GM23338 (cell line): ENCODE results near the gene THNSL1.
A peak's percentile ranks its signal among the peaks of the same experiment; 100 is the strongest.

Source experiments
- CREB1 ChIP-seq: fragments of 250-450 bp; sonication (Bioruptor Pico); IDR thresholded peaks from 2 replicates; pipeline ENCODE4 v1.5.0; 2020; ENCODE audit warnings: low read depth, mild to moderate bottlenecking, moderate library complexity
- EZH2 ChIP-seq: fragments of 200-600 bp; sonication (generic); IDR thresholded peaks from one replicate; pipeline ENCODE4 v1.8.0; 2017; ENCODE audit warnings: antibody characterized with exemption, mild to moderate bottlenecking, low read depth; ENCODE audit not compliant: unreplicated experiment
- POLR2AphosphoS5 ChIP-seq: IDR thresholded peaks from 2 replicates; pipeline ENCODE4 v1.6.1; 2016; ENCODE audit warnings: antibody characterized with exemption, low read depth
- TF ChIP-seq, protein P1 (sequence below), 2 experiments: fragments of 200-600 bp in 1 of 2; sonication (generic) in 1 of 2; conservative IDR thresholded peaks; 2 replicates each; pipeline versions ENCODE4 v1.5.1 to v1.6.1; 2016 to 2017; ENCODE audit warnings: antibody characterized with exemption in 2 of 2, low read depth in 2 of 2, mild to moderate bottlenecking in 2 of 2, moderate library complexity in 1 of 2

DNA sequence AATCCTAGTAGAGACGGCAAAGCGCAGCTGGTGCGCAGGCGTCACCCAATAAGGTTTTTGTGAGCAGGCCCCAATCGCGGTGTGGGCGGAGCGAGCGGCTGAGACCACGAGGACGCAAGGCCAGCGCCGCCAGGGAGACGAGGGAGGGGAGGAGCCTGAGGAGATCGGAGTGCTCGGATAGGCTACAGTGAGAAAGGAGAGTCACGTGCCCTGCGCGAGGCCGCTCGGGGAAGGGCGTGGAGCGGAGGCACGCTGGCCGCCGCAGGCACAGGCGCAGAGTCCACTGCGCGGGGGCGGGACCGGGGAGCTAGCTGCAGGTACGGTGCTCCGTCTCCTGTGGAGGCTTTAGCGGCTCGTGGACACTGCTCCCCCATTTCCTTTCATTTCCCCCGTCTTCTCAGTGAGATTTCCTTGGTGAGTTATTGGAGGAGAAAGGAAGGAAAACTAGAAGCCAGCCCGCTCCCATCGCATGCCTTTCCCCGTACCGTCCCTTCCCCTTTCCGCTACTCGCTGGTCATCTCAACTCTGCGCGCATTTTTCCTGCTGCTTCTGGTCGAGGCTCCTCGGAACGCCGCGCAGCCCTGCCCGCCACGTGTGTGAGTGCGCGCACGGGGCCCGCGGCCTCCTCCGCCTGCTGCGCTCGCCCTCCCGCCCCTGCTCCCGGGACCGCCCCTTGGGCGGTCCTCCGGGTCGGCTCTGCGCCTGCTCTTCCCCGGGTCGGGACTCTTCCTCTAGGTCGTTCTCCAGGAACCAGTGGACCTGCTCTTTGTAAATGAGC lies at the start of gene THNSL1:
- TF ChIP-seq, protein P1, sequence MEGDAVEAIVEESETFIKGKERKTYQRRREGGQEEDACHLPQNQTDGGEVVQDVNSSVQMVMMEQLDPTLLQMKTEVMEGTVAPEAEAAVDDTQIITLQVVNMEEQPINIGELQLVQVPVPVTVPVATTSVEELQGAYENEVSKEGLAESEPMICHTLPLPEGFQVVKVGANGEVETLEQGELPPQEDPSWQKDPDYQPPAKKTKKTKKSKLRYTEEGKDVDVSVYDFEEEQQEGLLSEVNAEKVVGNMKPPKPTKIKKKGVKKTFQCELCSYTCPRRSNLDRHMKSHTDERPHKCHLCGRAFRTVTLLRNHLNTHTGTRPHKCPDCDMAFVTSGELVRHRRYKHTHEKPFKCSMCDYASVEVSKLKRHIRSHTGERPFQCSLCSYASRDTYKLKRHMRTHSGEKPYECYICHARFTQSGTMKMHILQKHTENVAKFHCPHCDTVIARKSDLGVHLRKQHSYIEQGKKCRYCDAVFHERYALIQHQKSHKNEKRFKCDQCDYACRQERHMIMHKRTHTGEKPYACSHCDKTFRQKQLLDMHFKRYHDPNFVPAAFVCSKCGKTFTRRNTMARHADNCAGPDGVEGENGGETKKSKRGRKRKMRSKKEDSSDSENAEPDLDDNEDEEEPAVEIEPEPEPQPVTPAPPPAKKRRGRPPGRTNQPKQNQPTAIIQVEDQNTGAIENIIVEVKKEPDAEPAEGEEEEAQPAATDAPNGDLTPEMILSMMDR (conservative IDR thresholded peaks at IDR 0.05; ENCODE audit: low read depth in 2 of 2) = no peak
- peak; percentile 83 for TF ChIP-seq POLR2AphosphoS5
- TF ChIP-seq CREB1 = peak; percentile 16; the same call in 1 of the 2 replicates
- no peak for TF ChIP-seq EZH2
